ENCODE results near the gene LARP4B. TPM values are rescaled to one million over a fixed set of nuclear protein-coding genes. Genes with fewer than 3 reads are reported as not detected.
A peak's percentile ranks its signal among the peaks of the same experiment; 100 is the strongest.

The LARP4B gene
- 78.9 TPM for total RNA-seq

GRCh38 chr10:931326-932318, at the start of gene LARP4B:
LARP4B (minus strand) TSS chr10:931705; CDS start chr10:885721, 45,984 bp downstream.
- peak; percentile 99 for ATAC-seq

- no peak for ATAC-seq
Observed at GRCh38 chr10:980468-981093, 49.1 kb upstream of the LARP4B start.

- no peak for ATAC-seq
Observed at GRCh38 chr10:978826-979421, 47.4 kb upstream of the LARP4B start.

- ATAC-seq, result no peak
Observed at GRCh38 chr10:976316-976715, 44.8 kb upstream of the LARP4B start.

GRCh38 chr10:974785-975074, 43.2 kb upstream of the LARP4B start:
- no peak for ATAC-seq

GRCh38 chr10:974038-974784, 42.7 kb upstream of the LARP4B start:
- ATAC-seq, result peak; percentile 17

- ATAC-seq, result no peak
Observed at GRCh38 chr10:972763-973162, 41.3 kb upstream of the LARP4B start.

- peak; percentile 33 for ATAC-seq
Observed at GRCh38 chr10:971613-972012, 40.1 kb upstream of the LARP4B start.

- no peak for ATAC-seq
Observed at GRCh38 chr10:971150-971542, 39.6 kb upstream of the LARP4B start.

- ATAC-seq, result peak; percentile 31
Observed at GRCh38 chr10:970311-971149, 39.0 kb upstream of the LARP4B start.

- ATAC-seq, result no peak
Observed at GRCh38 chr10:969473-970150, 38.1 kb upstream of the LARP4B start.

- no peak for ATAC-seq
Observed at GRCh38 chr10:968546-969199, 37.2 kb upstream of the LARP4B start.

GRCh38 chr10:966466-967235, 35.1 kb upstream of the LARP4B start:
- ATAC-seq, result no peak

- no peak for ATAC-seq
Observed at GRCh38 chr10:964988-965417, 33.5 kb upstream of the LARP4B start.

- ATAC-seq, result no peak
Observed at GRCh38 chr10:964321-964987, 32.9 kb upstream of the LARP4B start.

- ATAC-seq, result peak; percentile 87
Observed at GRCh38 chr10:963655-964054, 32.1 kb upstream of the LARP4B start.

GRCh38 chr10:963186-963585, 31.7 kb upstream of the LARP4B start:
- ATAC-seq, result no peak

GRCh38 chr10:962342-962741, 30.8 kb upstream of the LARP4B start:
- peak; percentile 93 for ATAC-seq

GRCh38 chr10:958856-959255, 27.4 kb upstream of the LARP4B start:
- ATAC-seq, result no peak
